ENCODE results near the gene SLC22A8. TPM values are rescaled to one million over a fixed set of nuclear protein-coding genes. Genes with fewer than 3 reads are reported as not detected.

Gene SLC22A8
- total and polyA plus RNA-seq, 2 of the 4 experiments (the other 2 are of a cell fraction), result not detected

- in situ Hi-C loops (cut with MboI; ENCODE audit: low sequenced_read_pairs), result no loop called here
- no TSS peak for BruUV-seq (replicated peaks)
- Histone ChIP-seq H3K4me3 (ENCODE audit: insufficient read depth, low read depth, low read length) (no peak overlapping the region), H3K9me1 (ENCODE audit: insufficient read depth, low read length) (no peaks in the 10 kb centered on the region), H2AK9ac (replicated peaks; ENCODE audit: low read depth, low read length, poor library complexity) (no peak overlapping the region), H2BK20ac (ENCODE audit: low read depth, low read length) (no peak overlapping the region), H2AFZ (replicated peaks; ENCODE audit: low read length, poor library complexity) (no peak overlapping the region), H3K4ac (ENCODE audit: low read depth, low read length) (no peak overlapping the region), H4K5ac (ENCODE audit: low read depth, low read length) (no peak overlapping the region), H3K23ac (ENCODE audit: low read depth, low read length) (no peak overlapping the region), H3K36me3 (ENCODE audit: control insufficient read depth, insufficient read depth, low read length) (no peaks in the 10 kb centered on the region), H3K14ac (replicated peaks; ENCODE audit: low read depth, low read length) (no peak overlapping the region), H2BK15ac (ENCODE audit: low read depth, low read length) (no peak overlapping the region), H3K79me1 (ENCODE audit: low read depth in 1 of 2, low read length in 2 of 2) (no peaks in the 10 kb centered on the region), H3K9ac (ENCODE audit: low read depth, low read length) (no peak overlapping the region), H2BK5ac (ENCODE audit: low read depth, low read length, poor library complexity, severe bottlenecking) (no peak overlapping the region), H3K18ac (ENCODE audit: low read depth, low read length) (no peak overlapping the region), H3K56ac (ENCODE audit: extremely low read depth, insufficient read depth, low read length) (no peak overlapping the region), H3K4me1 (ENCODE audit: control insufficient read depth, insufficient read depth, low read length) (no peaks in the 10 kb centered on the region), H4K91ac (ENCODE audit: insufficient read depth, low read depth, low read length) (no peak overlapping the region), H3K9me3 (ENCODE audit: control insufficient read depth, insufficient read depth, low read length) (no peaks in the 10 kb centered on the region), H4K8ac (ENCODE audit: low read depth in 2 of 2, low read length in 2 of 2) (no peak overlapping the region), H2AK5ac (ENCODE audit: low read depth, low read length) (no peak overlapping the region), H4K20me1 (ENCODE audit: insufficient read depth, low read length) (no peaks in the 10 kb centered on the region), H3K27ac (ENCODE audit: insufficient read depth, low read length) (no peak overlapping the region), H3K27me3 (ENCODE audit: control insufficient read depth, insufficient read depth, low read length) (peaks cover 7% of the 10 kb centered on the region), H3K4me2 (ENCODE audit: low read depth, low read length) (no peak overlapping the region), H2BK120ac (ENCODE audit: low read depth, low read length) (no peak overlapping the region)
- DNase-seq (no peak), ATAC-seq (ENCODE audit: low read depth) (no peak)
- dilution Hi-C loops (cut with HindIII; ENCODE audit: low sequenced_read_pairs, unreplicated experiment), result no loop called here
- TF ChIP-seq SMC3 (IDR thresholded peaks at IDR 0.05; ENCODE audit: low read depth, low read length) (no peak), BHLHE40 (IDR thresholded peaks at IDR 0.05; ENCODE audit: low read depth, low read length) (no peak), FOS (IDR thresholded peaks at IDR 0.05; ENCODE audit: low read depth, low read length) (no peak), ELK1 (IDR thresholded peaks at IDR 0.05; ENCODE audit: borderline replicate concordance, low read depth, low read length) (no peak), NFE2L2 (IDR thresholded peaks at IDR 0.05; ENCODE audit: low read depth, low read length) (no peak), MAZ (IDR thresholded peaks at IDR 0.05; ENCODE audit: borderline replicate concordance, low read depth, low read length) (no peak), CHD1 (IDR thresholded peaks at IDR 0.05; ENCODE audit: low read depth, low read length) (no peak), RAD21 (IDR thresholded peaks at IDR 0.05; ENCODE audit: low read length) (no peak), CEBPB (IDR thresholded peaks at IDR 0.05; ENCODE audit: low read depth, low read length) (no peak), CTCF (conservative IDR thresholded peaks at IDR 0.05; ENCODE audit: low read depth, low read length) (no peak), USF2 (IDR thresholded peaks at IDR 0.05; ENCODE audit: low read depth, low read length) (no peak)
- no CpG with 5 or more reads among the region's 5 CpGs for WGBS, 2 experiments (ENCODE audit: extremely low coverage in 2 of 2, insufficient read length in 1 of 2)
- CTCF ChIA-PET, result no interaction called here
- intact Hi-C loops (cut with micrococcal nuclease), result no loop called here
- POLR2A ChIA-PET (ENCODE audit: unreplicated experiment), result no interaction called here
These were observed 27.4 kb downstream of the SLC22A8 start for GRCh38 chr11:62988276-62988675.

Data from IMR-90 (cell line).